Spleen (tissue), 7 donors: ENCODE data around the gene ATP8A2.

ENCODE experiments used
- CTCF ChIP-seq, 11 experiments: fragments of 200-600 bp in 7 of 11; fragments of 450-650 bp in 4 of 11; sonication (generic) in 4 of 11; IDR thresholded peaks in 8 of 11; conservative IDR thresholded peaks in 3 of 11; 1 replicate in 7 of 11; 2 replicates in 4 of 11; pipeline versions ENCODE4 v1.4.0 to v1.8.0; 2016 to 2021; ENCODE audit warnings: antibody characterized with exemption in 11 of 11, inconsistent platforms in 4 of 11, mild to moderate bottlenecking in 1 of 11
- POLR2A ChIP-seq, 3 donors: fragments of 450-650 bp; IDR thresholded peaks; one replicate each; pipeline ENCODE4 v1.5.1; 2017; ENCODE audit warnings: antibody characterized with exemption in 3 of 3, mild to moderate bottlenecking in 1 of 3
- POLR2AphosphoS5 ChIP-seq, 3 donors: sonication (generic); formaldehyde crosslinking; IDR thresholded peaks; one replicate each; pipeline ENCODE4 v1.5.1; 2017; ENCODE audit warnings: antibody characterized with exemption in 3 of 3
- donor health status: DM: no; HTN: no; CAD: no; lungs with moderate emphysema.
- donor health status: DM: no; HTN: no; CAD: no.
- donor health status: DM: no; HTN: no; CAD: no.

GRCh38 chr13:25494698-25495411 is 123.1 kb downstream of the ATP8A2 start:
- TF ChIP-seq POLR2AphosphoS5 (IDR thresholded peaks at IDR 0.05) (no peak), CTCF (IDR thresholded peaks at IDR 0.05 in 8 of 11, conservative IDR thresholded peaks at IDR 0.05 in 3 of 11) (no peak), POLR2A (IDR thresholded peaks at IDR 0.05) (no peak)
